Smooth muscle cell (in vitro differentiated cells): Measurements from ENCODE around the gene AK1. TPM values are rescaled to one million over a fixed set of nuclear protein-coding genes. Genes with fewer than 3 reads are reported as not detected.
"Not testable (repeated sequence)": the region's sequence is repeated elsewhere in the genome, so short reads cannot be mapped to it uniquely, and the experiment has no call there.

Source experiments
- DNase-seq: peaks from one replicate; lab custom pipeline; 2025; ENCODE audit not compliant: unreplicated experiment; lab: John Stamatoyannopoulos, UW
- H2AFZ ChIP-seq: fragments of 200-600 bp; sonication (generic); 2 replicates; pipeline ENCODE4 v1.6.0; 2016; ENCODE audit warnings: antibody characterized with exemption, low read depth, mild to moderate bottlenecking
- H3F3A ChIP-seq: fragments of 200-600 bp; sonication (generic); 2 replicates; pipeline ENCODE4 v1.6.0; 2017; ENCODE audit warnings: antibody characterized with exemption, low read depth
- H3K27ac ChIP-seq: fragments of 200-600 bp; sonication (generic); 2 replicates; pipeline ENCODE4 v1.5.1; 2016; ENCODE audit warnings: low read depth, mild to moderate bottlenecking
- H3K27me3 ChIP-seq: fragments of 200-600 bp; sonication (generic); 2 replicates; pipeline ENCODE4 v1.6.1; 2016; ENCODE audit warnings: low read depth, mild to moderate bottlenecking
- H3K36me3 ChIP-seq: fragments of 200-600 bp; sonication (generic); 2 replicates; pipeline ENCODE4 v1.5.1; 2016; ENCODE audit warnings: low read depth
- H3K4me1 ChIP-seq: fragments of 200-600 bp; sonication (generic); 2 replicates; pipeline ENCODE4 v1.5.1; 2016; ENCODE audit warnings: low read depth
- H3K4me2 ChIP-seq: fragments of 200-600 bp; sonication (generic); 2 replicates; pipeline ENCODE4 v1.6.0; 2016; ENCODE audit warnings: mild to moderate bottlenecking
- H3K4me3 ChIP-seq: fragments of 200-600 bp; sonication (generic); 2 replicates; pipeline ENCODE4 v1.5.1; 2016; ENCODE audit warnings: mild to moderate bottlenecking
- H3K79me2 ChIP-seq: fragments of 200-600 bp; sonication (generic); 2 replicates; pipeline ENCODE4 v1.6.0; 2016; ENCODE audit warnings: low read depth, mild to moderate bottlenecking
- H3K9ac ChIP-seq: fragments of 200-600 bp; sonication (generic); 2 replicates; pipeline ENCODE4 v1.6.0; 2016; ENCODE audit warnings: low read depth
- H3K9me3 ChIP-seq: fragments of 200-600 bp; sonication (generic); replicated peaks from 2 replicates; pipeline ENCODE4 v1.5.1; 2016; ENCODE audit warnings: low read depth
- H4K20me1 ChIP-seq: fragments of 200-600 bp; sonication (generic); 2 replicates; pipeline ENCODE4 v1.6.0; 2016; ENCODE audit warnings: low read depth
- WGBS: methylation state at CpG from one replicate; pipeline ENCODE4 v1.1.7; 2016; ENCODE audit warnings: low lambda C conversion rate; 5-methylcytosine and 5-hydroxymethylcytosine counted together
- polyA plus RNA-seq: library from polyadenylated mRNA; unstranded; fragments of >200 nt; fragmentation: Nextera tagmentation; extraction: Ambion mirVana; gene quantifications from 2 replicates; pipeline ENCODE4 v1.2.1, GENCODE V29; 2016
- total RNA-seq: library from RNA; depleted of rRNA; stranded (reverse); fragments of >200 nt; gene quantifications from 2 replicates; pipeline ENCODE4 v1.2.3, GENCODE V29; 2014
- TF ChIP-seq, protein P1 (sequence below): fragments of 200-600 bp; sonication (generic); IDR thresholded peaks from 2 replicates; pipeline ENCODE4 v1.5.1; 2017; ENCODE audit warnings: borderline replicate concordance, mild to moderate bottlenecking, antibody characterized with exemption; ENCODE audit not compliant: insufficient read depth, poor library complexity, severe bottlenecking

AK1 gene
- total and polyA plus RNA-seq, 2 experiments from 2014 or later, result 52.4 to 97.8 TPM

DNA sequence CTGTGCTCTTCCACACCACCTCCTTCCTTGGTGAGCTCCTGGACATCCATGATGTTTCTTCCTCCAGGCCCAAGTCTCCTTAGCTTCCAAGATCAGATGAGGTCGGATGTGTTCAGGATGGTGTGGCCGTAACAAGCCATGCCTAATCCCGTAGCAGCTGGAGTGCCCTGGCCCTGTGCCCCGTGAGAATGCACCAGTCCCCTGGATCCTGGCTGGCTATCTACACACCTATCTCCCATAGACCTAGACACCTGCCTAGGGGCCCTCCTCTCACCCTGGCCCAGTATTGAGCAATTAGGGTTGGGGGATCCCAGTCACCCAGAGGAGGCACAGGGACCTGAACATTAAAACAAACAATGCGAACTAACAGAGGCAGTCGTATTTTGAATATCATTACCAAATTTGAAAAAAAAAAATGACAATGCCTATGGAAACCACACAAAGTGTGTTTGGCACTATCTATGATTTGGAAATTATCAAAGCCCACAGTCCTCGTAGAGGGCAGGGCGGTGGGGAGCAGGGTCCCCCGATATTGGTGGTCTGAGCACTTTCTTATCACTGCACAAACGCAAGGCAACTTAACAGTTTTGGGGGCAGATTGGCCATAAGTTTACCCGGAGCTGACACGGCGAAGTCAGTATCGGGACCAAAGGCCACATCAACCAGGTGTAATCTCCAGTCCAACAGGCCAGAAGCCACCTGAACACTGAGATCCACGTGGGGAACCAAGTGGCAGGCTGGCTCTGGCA lies 36.2 kb downstream of the AK1 start:
- peaks cover 9% of the 10 kb centered on the region for H3K4me1 ChIP-seq
- no peak for DNase-seq
- no peak overlapping the region for H3K4me3 ChIP-seq
- H3K9ac ChIP-seq, result no peak overlapping the region
- H3K4me2 ChIP-seq, result no peak overlapping the region
- no peaks in the 10 kb centered on the region for H4K20me1 ChIP-seq
- TF ChIP-seq, protein P1, sequence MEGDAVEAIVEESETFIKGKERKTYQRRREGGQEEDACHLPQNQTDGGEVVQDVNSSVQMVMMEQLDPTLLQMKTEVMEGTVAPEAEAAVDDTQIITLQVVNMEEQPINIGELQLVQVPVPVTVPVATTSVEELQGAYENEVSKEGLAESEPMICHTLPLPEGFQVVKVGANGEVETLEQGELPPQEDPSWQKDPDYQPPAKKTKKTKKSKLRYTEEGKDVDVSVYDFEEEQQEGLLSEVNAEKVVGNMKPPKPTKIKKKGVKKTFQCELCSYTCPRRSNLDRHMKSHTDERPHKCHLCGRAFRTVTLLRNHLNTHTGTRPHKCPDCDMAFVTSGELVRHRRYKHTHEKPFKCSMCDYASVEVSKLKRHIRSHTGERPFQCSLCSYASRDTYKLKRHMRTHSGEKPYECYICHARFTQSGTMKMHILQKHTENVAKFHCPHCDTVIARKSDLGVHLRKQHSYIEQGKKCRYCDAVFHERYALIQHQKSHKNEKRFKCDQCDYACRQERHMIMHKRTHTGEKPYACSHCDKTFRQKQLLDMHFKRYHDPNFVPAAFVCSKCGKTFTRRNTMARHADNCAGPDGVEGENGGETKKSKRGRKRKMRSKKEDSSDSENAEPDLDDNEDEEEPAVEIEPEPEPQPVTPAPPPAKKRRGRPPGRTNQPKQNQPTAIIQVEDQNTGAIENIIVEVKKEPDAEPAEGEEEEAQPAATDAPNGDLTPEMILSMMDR, result no peak
- no peaks in the 10 kb centered on the region for H3K36me3 ChIP-seq
- H3K9me3 ChIP-seq, result no peaks in the 10 kb centered on the region
- H3K27me3 ChIP-seq, result no peaks in the 10 kb centered on the region
- peaks cover 6% of the 10 kb centered on the region for H3F3A ChIP-seq
- H3K79me2 ChIP-seq, result no peaks in the 10 kb centered on the region
- H3K27ac ChIP-seq, result no peak overlapping the region
- H2AFZ ChIP-seq, result no peak overlapping the region
- WGBS, result 95% methylated on average over 15 of the region's 15 CpGs

DNA sequence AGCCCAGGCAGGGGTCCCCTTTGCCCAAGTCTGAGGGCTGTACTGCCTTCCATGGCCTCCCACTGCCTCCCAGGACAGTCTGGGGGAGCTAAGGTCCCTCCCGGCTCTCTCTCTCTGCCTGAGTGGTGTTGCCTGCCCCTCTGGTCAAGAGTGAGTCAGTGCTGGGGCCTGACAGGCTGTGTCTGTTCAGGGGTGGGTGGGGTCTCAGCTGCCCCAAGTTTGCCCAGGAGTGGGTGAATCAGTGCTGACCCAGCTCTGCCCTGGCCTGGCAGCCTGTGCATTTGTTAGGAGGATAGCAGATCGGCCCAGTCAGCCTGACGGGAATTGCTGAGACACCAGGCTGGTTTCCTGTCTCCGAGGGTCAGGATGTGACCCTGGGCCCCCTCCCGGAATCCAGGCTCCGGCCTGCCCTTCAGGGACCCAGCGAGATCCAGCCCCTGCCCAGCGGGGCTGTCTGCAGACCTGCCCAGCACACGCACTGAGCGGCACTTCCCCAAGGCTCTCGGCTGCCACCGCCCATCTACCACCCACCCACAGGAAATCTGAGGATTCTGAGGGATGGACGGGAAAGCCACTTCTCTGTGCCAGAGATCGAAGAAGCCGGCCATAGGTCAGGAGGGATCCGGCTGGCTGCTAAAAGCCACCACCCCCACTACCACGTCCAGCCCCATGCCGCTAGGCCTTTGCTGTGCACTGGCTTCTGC lies 38.9 kb downstream of the AK1 start:
- Histone ChIP-seq H2AFZ (no peak overlapping the region), H3K79me2 (no peaks in the 10 kb centered on the region)

DNA sequence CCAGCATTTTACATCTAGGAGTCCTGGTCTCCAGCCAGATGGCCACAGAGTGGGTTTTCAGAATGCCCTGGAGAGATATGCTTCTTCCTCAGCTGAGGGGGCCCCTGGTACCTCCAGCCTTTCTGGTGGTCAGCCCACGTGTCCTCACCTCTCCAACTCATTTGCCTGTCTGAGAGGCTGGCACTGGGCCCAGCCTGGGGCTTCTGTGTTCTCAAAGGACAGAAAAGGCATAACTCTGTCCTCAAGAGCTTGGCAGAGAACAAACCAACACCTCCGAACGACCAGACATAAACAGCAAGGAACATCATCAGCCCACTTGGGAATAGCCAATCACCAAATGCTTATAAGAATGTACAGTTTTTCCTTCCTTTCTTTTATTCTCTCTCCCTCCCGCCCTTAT lies 40.1 kb downstream of the AK1 start:
- Histone ChIP-seq H3K27me3 (no peaks in the 10 kb centered on the region), H3F3A (peaks cover 10% of the 10 kb centered on the region), H3K9ac (no peak overlapping the region), H3K4me2 (peak overlapping the region; percentile 66), H3K4me1 (peaks cover 12% of the 10 kb centered on the region), H3K79me2 (no peaks in the 10 kb centered on the region), H3K9me3 (no peaks in the 10 kb centered on the region), H4K20me1 (no peaks in the 10 kb centered on the region), H3K27ac (peak overlapping the region; percentile 98), H2AFZ (no peak overlapping the region), H3K36me3 (no peaks in the 10 kb centered on the region), H3K4me3 (no peak overlapping the region)
- no peak for DNase-seq
- 58% methylated on average over 4 of the region's 4 CpGs for WGBS
- TF ChIP-seq, protein P1, result no peak

More for the DNA sequence above, 38.9 kb downstream of the AK1 start:
- Histone ChIP-seq H4K20me1 (no peaks in the 10 kb centered on the region), H3F3A (peaks cover 10% of the 10 kb centered on the region), H3K4me2 (peak overlapping the region; percentile 66), H3K9ac (no peak overlapping the region), H3K27ac (peak overlapping the region; percentile 98), H3K27me3 (no peaks in the 10 kb centered on the region), H3K4me3 (no peak overlapping the region), H3K36me3 (no peaks in the 10 kb centered on the region), H3K4me1 (peaks cover 12% of the 10 kb centered on the region), H3K9me3 (no peaks in the 10 kb centered on the region)
- peak; percentile 53 for DNase-seq
- TF ChIP-seq, protein P1, result no peak
- WGBS, result 17% methylated on average over 17 of the region's 18 CpGs

DNA sequence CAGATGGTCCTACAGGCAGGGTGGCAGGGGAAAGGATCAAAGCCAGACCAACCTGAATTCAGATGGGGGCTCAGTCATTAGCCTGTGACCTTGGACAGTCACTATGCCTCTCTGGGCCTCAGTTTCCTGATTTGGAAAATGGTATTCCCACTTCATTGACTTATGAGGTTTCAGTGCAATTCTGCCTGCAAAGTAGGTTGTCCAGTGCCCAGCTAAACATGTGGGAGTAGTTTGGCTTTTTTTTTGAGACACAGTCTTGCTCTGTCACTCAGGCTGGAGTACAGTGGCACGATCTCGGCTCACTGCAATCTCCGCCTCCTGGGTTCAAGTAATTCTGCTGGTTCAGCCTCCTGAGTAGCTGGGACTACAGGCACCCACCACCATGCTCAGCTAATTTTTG lies 40.9 kb downstream of the AK1 start:
- H3K27ac ChIP-seq, result peak overlapping the region; percentile 98
- 66% methylated on average over 3 of the region's 3 CpGs for WGBS
- H3K4me1 ChIP-seq, result peaks cover 12% of the 10 kb centered on the region
- H3F3A ChIP-seq, result peaks cover 10% of the 10 kb centered on the region
- H2AFZ ChIP-seq, H3K9me3 ChIP-seq, H3K27me3 ChIP-seq, H4K20me1 ChIP-seq, H3K79me2 ChIP-seq, H3K36me3 ChIP-seq, H3K4me3 ChIP-seq, DNase-seq: not testable (repeated sequence)
- peak overlapping the region; percentile 88 for H3K9ac ChIP-seq
- H3K4me2 ChIP-seq, result peak overlapping the region; percentile 71
